ENCODE measurements around the gene FAF1.

FAF1 gene

GRCh38 chr1:50978144-50978851 is 18.2 kb upstream of the FAF1 start:
- peak; percentile 94 to 95 for DNase-seq

- DNase-seq: peak; percentile 71 to 81
Observed at GRCh38 chr1:50977575-50978143, 17.6 kb upstream of the FAF1 start.

- peak; percentile 82 to 84 for DNase-seq
Observed at GRCh38 chr1:50976890-50977574, 17.0 kb upstream of the FAF1 start.

GRCh38 chr1:50976111-50976889 is 16.2 kb upstream of the FAF1 start:
- peak; percentile 47 to 80 for DNase-seq

GRCh38 chr1:50975436-50975835 is 15.4 kb upstream of the FAF1 start:
- DNase-seq: peak in 1 of 2 experiments; percentile 54

- DNase-seq: peak in 1 of 2 experiments; percentile 29
Observed at GRCh38 chr1:50974618-50974935, 14.5 kb upstream of the FAF1 start.

GRCh38 chr1:50973875-50974617 is 14.0 kb upstream of the FAF1 start:
- peak; percentile 37 to 65 for DNase-seq

- DNase-seq: no peak
Observed at GRCh38 chr1:50973255-50973654, 13.2 kb upstream of the FAF1 start.

GRCh38 chr1:50972766-50973165 is 12.7 kb upstream of the FAF1 start:
- DNase-seq: peak in 1 of 2 experiments; percentile 43

GRCh38 chr1:50971748-50972305 is 11.8 kb upstream of the FAF1 start:
- DNase-seq: peak in 1 of 2 experiments; percentile 49

- DNase-seq: peak in 1 of 2 experiments; percentile 62
Observed at GRCh38 chr1:50970931-50971582, 11.0 kb upstream of the FAF1 start.

GRCh38 chr1:50970509-50970887 is 10.4 kb upstream of the FAF1 start:
- peak in 1 of 2 experiments; percentile 62 for DNase-seq

GRCh38 chr1:50969611-50970508 is 9.8 kb upstream of the FAF1 start, which contains the start of gene CDKN2C:
Gene CDKN2C (plus strand): TSS chr1:50970245. CDS start chr1:50970369, 124 bp downstream.
- peak; percentile 86 to 97 for DNase-seq

- peak; percentile 71 to 76 for DNase-seq
Observed at GRCh38 chr1:50968821-50969610, 8.9 kb upstream of the FAF1 start.

GRCh38 chr1:50968158-50968820 is 8.2 kb upstream of the FAF1 start:
- peak; percentile 97 to 98 for DNase-seq

- peak in 1 of 2 experiments; percentile 53 for DNase-seq
Observed at GRCh38 chr1:50967416-50968157, 7.5 kb upstream of the FAF1 start.

- DNase-seq: no peak
Observed at GRCh38 chr1:50966991-50967390, 6.9 kb upstream of the FAF1 start.

- DNase-seq: no peak
Observed at GRCh38 chr1:50964863-50965262, 4.8 kb upstream of the FAF1 start.
